NCI-H748 treated with DMSO at 0.1 percent for 48 hours (cell line): Measurements from ENCODE around the gene DNAJC16.
"Not testable (repeated sequence)": the region's sequence is repeated elsewhere in the genome, so short reads cannot be mapped to it uniquely, and the experiment has no call there.

Experiments used
- DNase-seq: peaks from one replicate; lab custom pipeline; 2025; lab: John Stamatoyannopoulos, UW

DNAJC16 gene

DNA sequence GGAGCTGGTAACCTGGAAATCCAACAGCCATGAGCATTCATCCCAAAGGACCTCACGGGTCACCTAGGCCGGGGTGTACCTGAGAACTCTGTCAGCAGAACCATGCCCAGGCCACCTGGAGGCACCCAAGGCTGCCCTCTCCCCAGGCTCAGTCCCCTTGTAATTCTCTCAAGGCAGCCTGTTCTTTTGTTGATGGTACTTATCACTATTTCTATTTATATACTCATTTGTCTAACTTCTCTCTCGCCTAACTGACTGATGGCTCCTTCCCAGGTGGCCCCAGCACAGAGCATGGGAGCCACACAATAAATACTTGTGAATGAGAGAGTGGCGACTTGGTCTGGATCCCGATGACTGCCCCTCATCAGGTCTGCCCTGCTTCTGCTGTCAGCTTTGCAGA, 19.4 kb upstream of the DNAJC16 start:
- DNase-seq = no peak

DNA sequence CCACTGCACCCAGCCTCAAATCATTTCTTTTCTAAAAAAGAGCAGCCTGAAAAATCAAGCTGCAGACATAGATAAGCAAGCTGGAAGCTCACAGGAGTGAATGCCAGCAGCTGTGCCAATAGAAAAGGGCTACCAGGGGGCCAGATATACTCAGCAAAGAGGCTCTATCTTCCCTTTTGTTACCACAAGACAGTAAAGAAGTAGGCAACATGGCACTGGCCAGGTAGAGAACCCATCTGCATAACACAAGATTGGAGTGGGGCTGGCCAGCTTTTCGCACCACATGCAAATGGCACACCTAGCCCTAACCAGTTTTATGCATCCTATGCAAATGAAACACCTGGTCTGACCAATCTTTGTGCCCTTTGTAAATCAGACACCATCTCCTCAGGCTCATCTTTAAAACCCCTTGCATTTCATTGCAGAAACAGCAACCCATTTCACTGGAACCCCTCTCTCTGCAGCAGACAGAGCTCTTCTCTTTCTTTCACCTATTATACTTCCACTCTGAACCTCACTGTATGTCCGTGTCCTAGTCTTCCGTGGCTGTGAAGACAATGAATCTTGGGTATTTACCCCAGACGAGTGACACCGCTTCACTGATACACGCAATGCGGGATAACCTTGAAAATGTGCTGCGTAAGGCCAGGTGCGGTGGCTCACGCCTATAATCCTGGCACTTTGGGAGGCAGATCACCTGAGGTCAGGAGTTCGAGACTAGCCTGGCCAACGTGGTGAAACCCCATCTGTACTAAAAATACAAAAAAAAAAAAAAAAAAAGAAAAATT, 17.8 kb upstream of the DNAJC16 start:
- no peak for DNase-seq

DNA sequence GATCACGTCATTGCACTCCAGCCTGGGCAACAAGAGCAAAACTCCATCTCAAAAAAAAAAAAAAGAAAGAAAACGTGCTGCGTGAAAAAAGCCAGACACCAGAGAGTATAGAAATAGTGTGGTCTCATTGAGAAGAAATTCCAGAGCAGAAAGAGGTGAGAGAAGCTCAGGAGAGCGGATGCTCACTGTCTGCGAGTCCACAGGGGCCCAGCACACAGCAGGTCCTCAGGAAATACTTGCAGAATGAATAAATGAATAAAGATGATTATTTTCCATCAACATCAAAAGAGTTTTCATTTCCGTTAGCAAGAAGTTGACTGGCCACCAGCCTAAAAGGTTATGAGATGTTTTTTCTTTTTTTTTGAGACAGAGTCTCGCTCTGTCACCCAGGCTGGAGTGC, 17.1 kb upstream of the DNAJC16 start:
- DNase-seq = no peak

DNA sequence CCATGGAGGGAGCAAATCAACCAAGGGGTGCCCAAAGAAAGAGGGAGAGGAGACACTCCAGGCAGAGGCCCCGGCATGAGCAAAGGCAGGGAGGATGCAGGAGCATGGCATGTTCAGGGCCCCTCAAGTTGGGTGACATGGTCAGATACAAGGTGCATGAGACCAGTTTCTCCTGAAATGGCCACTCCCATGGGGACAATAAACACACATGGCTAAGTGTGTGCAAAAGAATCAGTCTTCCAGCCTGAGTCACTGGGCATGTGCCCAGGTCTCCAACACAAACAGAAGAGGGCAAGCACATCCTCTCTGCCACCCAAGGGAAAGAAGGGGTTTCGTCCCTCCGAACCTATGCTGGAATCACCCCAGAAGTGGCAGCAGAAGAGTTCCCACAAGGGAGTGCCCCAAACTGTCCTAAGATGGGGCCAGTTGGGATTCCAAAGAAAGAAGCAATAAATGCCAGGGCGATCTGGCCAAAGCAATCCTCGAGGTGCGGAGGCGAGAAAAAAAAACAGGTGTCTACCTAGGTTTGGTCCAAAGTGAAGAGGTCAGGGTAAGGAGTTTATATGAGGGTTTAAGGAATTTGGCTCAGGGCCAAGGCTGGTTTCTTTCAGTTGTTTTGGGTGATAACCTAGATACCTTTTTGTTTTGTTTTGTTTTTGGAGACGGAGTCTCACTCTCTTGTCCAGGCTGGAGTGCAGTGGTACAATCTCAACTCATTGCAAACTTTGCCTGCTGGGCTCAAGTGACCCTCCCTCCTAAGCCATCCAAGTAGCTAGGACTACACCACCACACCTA, 15.8 kb upstream of the DNAJC16 start:
- DNase-seq = no peak

DNA sequence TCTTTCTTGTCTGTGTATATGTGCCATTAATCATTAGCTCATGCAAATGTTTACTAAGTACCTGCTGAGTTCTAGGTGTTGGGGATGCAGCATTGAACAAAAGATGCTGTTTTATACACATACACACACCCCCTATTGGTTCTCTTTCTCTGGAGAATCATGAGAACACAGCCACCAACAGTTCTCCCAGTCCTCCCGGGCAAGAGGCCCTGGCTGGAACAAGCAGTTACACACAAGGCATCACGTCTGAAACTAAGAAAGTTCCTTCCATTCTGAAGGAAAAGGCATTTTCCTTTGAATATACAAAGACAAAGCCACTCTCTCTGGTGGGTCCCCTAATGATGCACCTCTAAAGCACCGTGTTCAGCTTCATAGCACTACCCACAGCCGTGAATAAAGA, 13.5 kb upstream of the DNAJC16 start:
- no peak for DNase-seq

DNA sequence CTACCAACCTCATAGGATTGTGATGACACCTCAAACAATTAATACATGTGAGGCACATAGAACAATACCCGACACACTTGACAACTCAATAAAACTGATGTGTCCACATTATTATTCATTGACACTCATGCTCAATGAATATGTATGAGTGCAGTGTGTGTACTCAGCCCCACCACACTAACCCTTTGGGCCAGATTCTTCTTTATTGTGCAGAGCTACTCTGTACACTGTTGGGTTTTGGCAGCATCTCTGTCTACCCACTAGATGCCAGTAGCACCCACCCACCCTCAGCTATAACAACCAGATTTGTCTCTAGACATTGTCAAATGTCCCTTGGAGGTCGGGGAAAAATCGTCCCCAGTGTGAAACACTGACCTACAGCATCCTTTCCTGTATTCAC, 12.7 kb upstream of the DNAJC16 start:
- DNase-seq = no peak

DNA sequence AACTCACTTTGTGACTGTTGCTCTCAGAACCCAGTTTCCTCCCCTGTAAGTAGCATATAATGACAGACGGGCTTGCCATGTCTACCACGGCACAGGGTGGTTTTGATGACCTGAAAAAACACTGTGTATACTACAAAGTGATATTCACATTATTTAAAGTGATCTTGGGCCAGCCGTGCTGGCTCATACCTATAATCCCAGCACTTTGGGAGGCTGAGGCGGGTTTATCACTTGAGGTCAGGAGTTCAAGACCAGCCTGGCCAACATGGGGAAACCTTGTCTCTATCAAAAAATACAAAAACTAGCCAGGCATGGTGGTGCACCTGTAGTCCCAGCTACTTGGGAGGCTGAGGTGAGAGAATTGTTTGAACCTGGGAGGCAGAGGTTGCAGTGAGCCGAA, 12.1 kb upstream of the DNAJC16 start:
- not testable (repeated sequence) for DNase-seq

DNA sequence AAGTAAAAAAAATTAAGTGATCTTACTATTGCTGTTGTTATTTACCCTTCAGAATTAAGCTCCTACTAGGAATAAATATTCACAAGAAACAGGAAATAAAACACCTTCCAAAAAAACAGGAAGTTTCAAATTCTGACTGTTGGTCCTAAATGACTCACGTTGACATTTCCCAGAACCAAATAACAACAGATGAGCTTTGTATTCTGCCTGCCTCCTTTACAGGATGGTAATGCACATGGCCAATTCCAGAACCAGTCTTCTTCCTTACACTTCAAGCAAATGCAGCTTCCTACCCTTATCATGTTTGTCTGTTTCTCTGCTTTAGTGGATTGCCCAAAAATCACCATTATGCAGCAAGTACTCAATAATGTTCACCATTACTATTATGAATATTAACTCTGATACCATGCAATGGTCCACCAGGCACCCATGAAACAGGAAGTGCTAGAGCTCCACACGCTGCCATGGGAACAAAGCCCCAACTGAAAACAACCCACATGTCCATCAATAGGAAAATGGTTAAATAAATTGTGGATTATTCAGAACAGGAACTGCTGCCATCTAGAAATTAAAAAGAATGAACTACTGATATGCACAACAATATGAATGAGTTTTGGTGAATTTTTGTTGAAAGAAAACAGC, 11.5 kb upstream of the DNAJC16 start:
- no peak for DNase-seq

DNA sequence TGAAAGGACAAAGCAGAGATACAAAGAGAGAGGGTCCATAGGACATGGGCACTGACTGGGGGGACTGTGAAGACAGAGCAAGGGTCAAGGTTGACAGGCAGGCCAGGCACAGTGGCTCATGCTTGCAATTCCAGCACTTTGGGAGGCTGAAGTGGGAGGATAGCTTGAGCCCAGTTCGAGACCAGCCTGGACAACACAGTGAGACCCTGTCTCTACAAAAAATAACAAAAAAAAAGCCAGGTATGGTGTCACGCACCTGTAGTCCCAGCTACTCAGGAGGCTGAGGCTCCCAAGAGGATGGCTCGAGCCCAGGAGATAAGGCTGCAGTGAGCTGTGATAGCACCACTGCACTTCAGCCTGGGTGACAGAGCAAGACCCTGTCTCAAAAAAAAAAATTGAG, 7.0 kb upstream of the DNAJC16 start:
- no peak for DNase-seq

DNA sequence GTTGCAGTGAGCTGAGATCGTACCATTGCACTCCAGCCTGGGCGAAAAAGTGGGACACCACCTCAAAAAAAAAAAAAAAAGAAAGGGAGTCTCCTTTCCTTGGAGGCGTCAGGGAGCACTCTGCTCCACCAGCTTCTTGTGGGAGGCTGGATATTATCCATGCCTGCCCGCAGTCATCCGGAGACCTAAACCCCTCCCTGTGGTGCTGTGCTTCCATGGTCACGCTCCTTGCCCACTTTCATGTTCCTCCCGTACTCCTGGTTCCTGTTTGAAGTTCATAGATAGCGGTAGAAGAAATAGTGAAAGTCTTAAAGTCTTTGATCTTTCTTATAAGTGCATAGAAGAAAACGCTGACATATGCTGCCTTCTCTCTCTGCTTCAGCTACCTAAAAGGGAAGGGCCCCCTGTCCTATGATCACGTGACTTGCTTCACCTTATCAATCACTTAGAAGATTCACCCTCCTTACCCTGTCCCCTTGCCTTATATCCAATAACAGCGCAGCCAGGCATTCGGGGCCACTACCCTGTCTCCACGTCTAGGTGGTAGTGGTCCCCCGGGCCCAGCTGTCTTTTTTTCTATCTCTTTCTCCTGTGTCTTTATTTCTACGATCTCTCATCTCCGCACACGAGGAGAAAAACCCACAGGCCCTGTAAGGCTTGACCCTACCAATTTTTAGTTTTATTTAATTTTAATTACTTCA, 5.3 kb upstream of the DNAJC16 start:
- not testable (repeated sequence) for DNase-seq

DNA sequence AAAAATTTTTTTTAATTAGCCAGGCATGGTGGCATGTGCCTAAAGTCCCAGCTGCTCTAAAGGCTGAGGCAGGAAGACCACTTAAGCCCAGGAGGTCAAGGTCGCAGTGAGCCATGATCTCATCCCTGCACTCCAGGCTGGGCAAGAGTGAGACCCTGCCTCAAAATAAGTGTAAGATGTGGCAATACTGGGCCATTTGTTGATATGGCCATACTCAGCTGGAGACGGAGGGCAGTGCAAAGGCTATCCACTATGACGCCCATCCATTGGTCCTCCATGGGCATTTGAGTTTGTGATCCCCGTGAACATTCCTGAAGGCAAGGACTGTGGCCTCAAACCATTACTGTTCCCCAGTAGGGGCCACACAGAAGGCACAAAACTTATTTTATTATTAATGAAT, 4.1 kb upstream of the DNAJC16 start:
- no peak for DNase-seq

DNA sequence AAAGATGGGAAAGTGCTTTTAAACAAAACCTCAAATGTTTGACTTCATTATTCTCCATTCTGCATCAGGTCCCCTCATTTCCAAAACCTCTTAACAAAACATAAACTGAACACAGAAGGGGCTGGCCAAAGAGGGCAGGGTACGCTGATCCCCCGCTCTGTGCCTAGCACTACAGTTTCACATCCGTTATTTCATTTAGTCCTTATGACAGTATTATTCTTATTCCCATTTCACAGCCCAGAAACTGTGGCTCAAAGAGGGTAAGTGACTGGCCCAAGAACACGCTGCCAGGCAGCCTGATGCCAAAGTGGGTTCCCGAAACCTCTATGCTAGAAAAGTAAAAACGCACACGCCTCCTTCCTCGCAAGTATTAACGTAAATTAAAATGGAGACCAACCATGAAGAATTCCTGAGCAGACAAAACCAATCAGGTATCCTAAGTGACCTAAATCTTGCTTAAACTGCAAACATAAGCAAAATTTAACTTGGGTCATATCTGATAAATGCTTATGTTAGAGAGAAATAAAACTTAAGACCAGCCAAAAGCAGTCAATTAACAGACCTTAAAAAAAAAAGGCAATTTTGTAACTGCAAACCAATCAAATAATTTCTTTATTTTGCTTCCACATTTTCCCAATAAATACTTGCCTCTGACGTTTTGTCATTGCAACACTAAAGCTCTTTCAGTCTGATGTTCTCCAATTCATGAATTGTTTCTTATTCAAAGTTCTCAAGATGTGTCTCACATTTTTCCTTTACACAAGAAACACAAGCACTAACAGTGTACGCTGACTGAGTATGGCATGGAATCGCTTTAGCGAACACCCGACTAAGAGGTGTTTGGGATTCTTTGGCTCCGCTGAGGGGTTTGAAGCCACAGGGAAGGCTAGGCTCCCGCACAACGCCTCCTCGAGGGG, 3.3 kb upstream of the DNAJC16 start:
- DNase-seq = no peak

DNA sequence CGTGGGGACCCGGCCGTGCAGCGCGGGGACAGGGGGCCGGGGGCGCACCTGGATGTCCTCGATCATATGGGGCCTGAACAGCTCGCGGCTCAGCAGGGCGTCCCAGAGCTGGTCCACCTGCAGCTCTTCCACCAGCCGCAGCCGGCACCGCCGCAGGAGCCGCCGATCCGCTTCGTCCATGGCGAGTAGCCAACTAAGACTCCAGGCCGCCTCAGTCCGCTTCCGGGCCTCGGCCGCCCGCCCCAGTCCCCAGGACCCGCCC, 2.7 kb upstream of the DNAJC16 start, which contains the start of gene CASP9:
Gene CASP9, minus strand, starts transcription at position 195 of the 262 bp plus-strand sequence. Its CDS starts 15 bp downstream, at position 180.
- no peak for DNase-seq

DNA sequence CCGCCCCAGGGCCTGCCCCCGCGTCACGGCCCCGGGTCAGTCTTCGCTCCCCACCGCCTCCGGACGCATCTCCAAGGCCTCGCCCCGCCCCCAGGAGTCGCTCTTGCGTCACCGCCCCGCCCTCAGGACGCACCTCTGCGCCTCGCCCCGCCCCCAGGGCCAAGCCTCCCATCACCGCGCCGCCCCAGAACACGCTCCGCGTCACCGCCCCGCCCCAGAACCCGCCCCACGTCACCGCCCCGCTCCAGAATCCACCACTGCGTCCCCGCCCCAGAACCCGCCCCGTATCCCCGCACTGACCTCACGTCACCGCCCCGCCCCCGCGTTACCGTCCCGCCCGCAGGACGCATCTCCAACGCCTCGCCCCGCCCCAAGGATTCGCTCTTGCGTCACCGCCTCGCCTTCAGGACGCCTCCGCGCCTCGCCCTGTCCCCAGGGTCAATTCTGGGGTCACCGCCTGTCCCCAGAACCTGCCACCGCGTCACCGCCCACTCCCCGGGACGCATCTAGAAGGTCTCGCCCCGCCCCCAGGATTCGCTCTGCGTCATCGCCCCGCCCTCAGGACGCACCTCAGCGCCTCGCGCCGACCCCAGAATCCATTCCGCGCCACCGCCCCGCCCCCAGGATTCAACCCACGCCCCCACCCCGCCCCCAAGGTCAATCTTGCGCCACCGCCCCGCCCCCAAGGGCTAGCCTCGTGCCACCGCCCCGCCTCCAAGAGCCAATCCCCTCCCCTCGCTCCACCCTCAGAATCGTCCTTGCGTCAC, 2.2 kb upstream of the DNAJC16 start:
- peak; percentile 94 for DNase-seq

DNA sequence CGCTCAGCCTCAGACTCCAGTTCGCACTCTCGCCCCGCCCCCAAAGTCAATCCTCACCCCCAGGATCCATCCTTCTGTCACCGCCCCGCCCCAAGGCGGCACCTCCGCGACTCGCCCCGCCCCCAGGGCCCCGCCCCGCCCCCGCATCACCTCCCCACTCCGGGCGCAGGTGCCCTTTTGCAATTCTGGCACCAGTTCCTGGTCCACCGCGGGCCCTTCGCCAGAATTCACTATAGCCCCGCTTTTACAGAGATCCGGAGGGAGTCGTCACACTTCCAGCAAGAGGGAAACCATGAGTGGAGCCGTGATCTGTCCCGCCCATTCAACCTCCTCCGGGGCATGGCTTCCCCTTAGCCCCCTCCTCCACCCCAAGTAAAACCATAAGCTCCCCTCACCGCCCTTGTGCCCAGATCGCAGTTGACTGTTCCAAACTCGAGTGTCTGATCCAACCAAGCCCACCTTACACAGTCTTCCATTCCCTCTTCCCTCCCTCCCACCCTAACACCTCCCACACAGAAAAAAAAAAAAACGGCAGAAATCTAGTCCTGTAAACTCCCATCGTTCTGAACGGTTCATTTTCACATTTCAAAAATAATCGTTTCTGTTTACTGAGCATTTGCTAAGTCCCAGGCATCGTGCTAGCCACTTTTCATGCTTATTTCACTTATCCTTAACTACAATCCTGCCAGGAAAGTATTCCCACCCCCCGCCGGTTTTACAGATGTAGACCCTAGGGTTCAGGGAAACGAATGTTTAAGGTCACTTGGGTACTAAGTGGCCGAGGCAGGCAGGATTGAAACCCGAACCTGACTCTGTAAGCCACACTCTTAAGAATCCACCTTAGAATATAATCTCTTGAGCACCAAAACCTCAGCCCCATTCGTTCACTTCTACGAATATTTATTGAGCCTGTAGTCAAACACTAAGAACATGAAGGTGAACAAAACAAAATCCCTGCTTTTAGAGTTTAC, 1.3 kb upstream of the DNAJC16 start:
- DNase-seq = peak; percentile 52

DNA sequence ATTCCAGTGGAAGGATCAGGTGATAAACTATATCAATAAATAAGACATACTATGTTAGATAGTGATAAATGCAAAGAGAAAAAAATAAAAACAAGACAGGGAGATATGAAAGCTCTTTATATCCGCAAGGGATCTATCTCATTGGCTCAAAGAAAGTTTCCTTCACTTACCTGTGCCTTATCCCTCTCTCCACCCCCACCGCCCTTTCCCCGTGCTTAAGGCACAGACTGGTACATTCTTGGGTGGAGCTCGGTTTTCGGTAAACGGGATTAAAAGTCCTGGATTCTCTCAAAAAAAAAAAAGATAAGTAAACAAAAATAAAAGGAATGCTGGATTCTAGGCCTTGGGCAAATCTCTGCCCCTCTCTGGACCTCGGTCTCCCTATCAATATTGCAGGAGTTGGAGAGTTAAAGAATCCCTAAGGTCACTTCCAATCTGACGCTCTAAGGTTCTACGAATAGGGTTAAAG, 593 bp upstream of the DNAJC16 start:
- DNase-seq = peak; percentile 29

DNA sequence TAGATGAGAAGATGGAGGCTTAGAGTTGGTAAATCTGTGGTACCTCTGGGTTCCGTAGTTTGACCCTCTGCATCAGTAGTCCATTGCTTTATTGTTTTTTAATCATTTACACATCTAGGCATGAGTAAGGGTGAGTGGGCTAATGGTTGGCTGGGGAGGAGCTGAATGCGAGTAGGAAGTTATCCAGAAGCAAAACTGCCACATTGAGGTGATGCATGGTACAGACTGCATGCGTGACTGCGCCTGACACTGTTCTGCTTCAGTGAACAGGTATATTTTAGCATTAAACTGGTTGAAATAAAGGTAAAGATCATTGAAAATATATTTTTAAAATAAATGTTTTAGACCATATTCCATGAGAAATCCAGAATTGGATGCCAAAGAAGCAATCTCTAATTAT, 4.4 kb downstream of the DNAJC16 start:
- DNase-seq = no peak

DNA sequence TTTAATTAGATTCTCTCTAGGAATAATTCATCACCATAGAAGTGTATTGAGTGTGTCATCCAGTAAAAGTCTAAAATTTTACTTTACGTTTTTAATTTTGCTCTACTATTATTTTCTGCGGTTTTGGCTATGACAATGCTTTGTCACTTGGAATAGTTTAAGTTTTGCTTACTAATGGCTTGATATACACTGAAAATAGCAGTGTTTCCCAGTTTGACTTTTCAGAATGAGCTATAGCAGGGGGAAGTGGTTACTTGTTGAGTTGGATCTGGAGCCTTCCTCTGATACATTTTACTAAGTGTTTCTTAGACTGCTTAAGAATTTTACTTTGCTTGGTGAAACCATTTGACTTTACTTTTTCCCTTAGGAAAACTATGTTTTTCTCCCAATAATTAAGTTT, 5.0 kb downstream of the DNAJC16 start:
- DNase-seq = no peak

DNA sequence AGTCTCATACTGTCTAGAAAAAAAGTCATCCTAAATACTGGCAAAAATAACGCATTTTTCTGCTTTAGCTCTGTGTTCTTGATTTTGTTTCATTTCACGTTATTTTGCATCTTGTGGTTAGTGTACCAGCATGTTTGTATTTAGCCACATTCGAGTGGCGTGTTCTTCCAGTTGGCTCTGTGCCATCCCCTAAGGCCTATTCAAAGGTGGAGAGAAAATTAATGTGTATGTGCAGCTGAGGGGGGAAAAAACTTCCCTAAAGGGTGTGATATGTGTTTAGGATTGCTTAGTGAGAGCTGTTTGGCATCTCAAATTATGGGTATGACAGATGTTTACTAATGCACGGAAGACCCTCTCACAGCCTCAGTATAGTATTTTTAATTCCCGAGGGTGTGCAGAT, 12.1 kb downstream of the DNAJC16 start:
- DNase-seq = no peak
